ENCODE data around the gene MTG1. TPM values are rescaled to one million over a fixed set of nuclear protein-coding genes. Genes with fewer than 3 reads are reported as not detected.

The MTG1 gene
- total and polyA plus RNA-seq, 7 donors: 14.0 to 63.6 (median 27.6) TPM

DNA sequence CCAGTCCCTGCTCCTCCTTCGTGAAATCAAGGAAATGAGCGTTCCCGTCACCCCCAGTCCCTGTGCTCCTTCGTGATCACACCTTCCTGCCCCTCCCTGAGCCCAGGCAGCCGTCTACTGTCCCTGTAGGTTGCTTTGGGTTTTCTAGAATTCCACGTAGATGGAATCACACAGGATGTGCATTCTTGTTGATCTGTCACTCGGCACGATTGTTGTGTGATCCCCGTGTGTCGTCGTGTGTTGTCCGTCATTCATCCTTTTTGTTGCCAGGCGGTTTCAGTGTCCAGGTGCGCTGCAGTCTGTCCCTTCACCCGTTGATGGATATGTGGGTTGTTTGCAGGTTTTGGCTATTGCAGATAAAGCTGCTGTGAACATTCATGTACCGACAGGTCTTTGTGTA lies 9.4 kb downstream of the MTG1 start:
- WGBS, 2 donors: 87 to 89% methylated on average over 16 of the region's 16 CpGs
- Histone ChIP-seq H3K4me1 (no peaks in the 10 kb centered on the region), H3K9me3 (no peaks in the 10 kb centered on the region), H3K27me3 (no peaks in the 10 kb centered on the region), H3K27ac (no peak overlapping the region), H3K36me3 (peaks cover 21 to 79% (median 31%) of the 10 kb centered on the region in 4 donors), H3K4me3 (no peak overlapping the region)
- no peak for DNase-seq
- no peak for TF ChIP-seq POLR2AphosphoS5 (IDR thresholded peaks at IDR 0.05)
- TF ChIP-seq POLR2A (IDR thresholded peaks at IDR 0.05): no peak
- TF ChIP-seq EP300 (IDR thresholded peaks at IDR 0.05): no peak
- TF ChIP-seq, protein P1, sequence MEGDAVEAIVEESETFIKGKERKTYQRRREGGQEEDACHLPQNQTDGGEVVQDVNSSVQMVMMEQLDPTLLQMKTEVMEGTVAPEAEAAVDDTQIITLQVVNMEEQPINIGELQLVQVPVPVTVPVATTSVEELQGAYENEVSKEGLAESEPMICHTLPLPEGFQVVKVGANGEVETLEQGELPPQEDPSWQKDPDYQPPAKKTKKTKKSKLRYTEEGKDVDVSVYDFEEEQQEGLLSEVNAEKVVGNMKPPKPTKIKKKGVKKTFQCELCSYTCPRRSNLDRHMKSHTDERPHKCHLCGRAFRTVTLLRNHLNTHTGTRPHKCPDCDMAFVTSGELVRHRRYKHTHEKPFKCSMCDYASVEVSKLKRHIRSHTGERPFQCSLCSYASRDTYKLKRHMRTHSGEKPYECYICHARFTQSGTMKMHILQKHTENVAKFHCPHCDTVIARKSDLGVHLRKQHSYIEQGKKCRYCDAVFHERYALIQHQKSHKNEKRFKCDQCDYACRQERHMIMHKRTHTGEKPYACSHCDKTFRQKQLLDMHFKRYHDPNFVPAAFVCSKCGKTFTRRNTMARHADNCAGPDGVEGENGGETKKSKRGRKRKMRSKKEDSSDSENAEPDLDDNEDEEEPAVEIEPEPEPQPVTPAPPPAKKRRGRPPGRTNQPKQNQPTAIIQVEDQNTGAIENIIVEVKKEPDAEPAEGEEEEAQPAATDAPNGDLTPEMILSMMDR (IDR thresholded peaks at IDR 0.05): no peak
- intact Hi-C loops (cut with DNase I): no loop called here

DNA sequence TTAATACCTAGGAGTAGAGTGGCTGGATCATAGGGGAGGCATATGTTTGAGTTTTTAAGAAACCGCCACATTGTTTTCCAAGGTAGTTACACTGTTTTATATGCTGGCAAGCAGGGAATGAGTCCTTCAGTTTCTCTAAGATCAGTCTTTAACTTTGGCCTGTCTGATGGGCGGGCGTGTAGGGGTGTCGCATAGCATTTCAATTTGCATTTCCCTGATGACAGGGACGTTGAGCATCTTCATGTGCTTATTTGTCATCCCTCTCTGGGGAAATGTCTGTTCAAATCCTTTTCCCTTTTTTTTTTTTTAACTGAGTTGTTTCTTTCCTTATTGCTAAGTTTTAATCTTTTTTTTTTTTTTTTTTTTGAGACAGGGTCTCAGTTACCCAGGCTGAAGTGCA lies 9.8 kb downstream of the MTG1 start:
- Histone ChIP-seq H3K27ac (no peak overlapping the region), H3K4me3 (no peak overlapping the region), H3K27me3 (no peaks in the 10 kb centered on the region), H3K9me3 (no peaks in the 10 kb centered on the region), H3K36me3 (peaks cover 19 to 79% (median 29%) of the 10 kb centered on the region in 4 donors), H3K4me1 (no peaks in the 10 kb centered on the region)
- DNase-seq: no peak
- intact Hi-C loops (cut with DNase I): no loop called here
- TF ChIP-seq EP300 (IDR thresholded peaks at IDR 0.05) (no peak), POLR2AphosphoS5 (IDR thresholded peaks at IDR 0.05) (no peak), POLR2A (IDR thresholded peaks at IDR 0.05) (no peak)
- TF ChIP-seq, protein P1 (IDR thresholded peaks at IDR 0.05): no peak
- 95% methylated on average over 5 of the region's 5 CpGs for WGBS, 2 donors

- Histone ChIP-seq H3K36me3 (peaks cover 11 to 76% (median 21%) of the 10 kb centered on the region in 4 donors), H3K27me3 (no peaks in the 10 kb centered on the region), H3K4me1 (no peaks in the 10 kb centered on the region), H3K27ac (no peak overlapping the region), H3K9me3 (no peaks in the 10 kb centered on the region), H3K4me3 (no peak overlapping the region)
- DNase-seq: no peak
- intact Hi-C loops (cut with DNase I): no loop called here
- TF ChIP-seq EP300 (IDR thresholded peaks at IDR 0.05) (no peak), POLR2AphosphoS5 (IDR thresholded peaks at IDR 0.05) (no peak), POLR2A (IDR thresholded peaks at IDR 0.05) (no peak)
- TF ChIP-seq, protein P1 (IDR thresholded peaks at IDR 0.05): no peak
- 66 to 82% methylated on average over 2 of the region's 2 CpGs for WGBS, 2 donors
Observed at GRCh38 chr10:133405272-133405671, 11.3 kb downstream of the MTG1 start.

- no peak for DNase-seq
- Histone ChIP-seq H3K4me3 (no peak overlapping the region), H3K27ac (no peak overlapping the region), H3K36me3 (peaks cover 11 to 76% (median 20%) of the 10 kb centered on the region in 4 donors), H3K4me1 (no peaks in the 10 kb centered on the region), H3K9me3 (peaks cover 0 to under 1% (median 0%) of the 10 kb centered on the region in 4 donors), H3K27me3 (no peaks in the 10 kb centered on the region)
- TF ChIP-seq, protein P1 (IDR thresholded peaks at IDR 0.05): no peak
- no peak for TF ChIP-seq EP300 (IDR thresholded peaks at IDR 0.05)
- TF ChIP-seq POLR2A (IDR thresholded peaks at IDR 0.05): no peak
- TF ChIP-seq POLR2AphosphoS5 (IDR thresholded peaks at IDR 0.05): no peak
- intact Hi-C loops (cut with DNase I): no loop called here
- 86 to 91% methylated on average over 8 of the region's 8 CpGs for WGBS, 2 donors
Observed at GRCh38 chr10:133405844-133406527, 12.0 kb downstream of the MTG1 start.

Measured in sigmoid colon (tissue), 7 donors.